HEK293T (cell line): Measurements from ENCODE around the gene GALNT13.

ENCODE experiments used
- CTCF ChIA-PET: fragments of 350-600 bp; formaldehyde crosslinking; extraction: SDS; loops from one replicate; lab custom pipeline; 2021; ENCODE audit warnings: antibody characterized with exemption, inconsistent platforms; lab: Yijun Ruan, JAX
- POLR2A ChIA-PET: fragments of 350-600 bp; formaldehyde crosslinking; extraction: SDS; loops from one replicate; lab custom pipeline; 2020; ENCODE audit warnings: antibody characterized with exemption, inconsistent platforms; lab: Yijun Ruan, JAX
- DNase-seq: peaks from one replicate; pipeline ENCODE4 v3.0.0; 2012; ENCODE audit warnings: mixed read lengths; ENCODE audit errors: extremely low spot score
- ARNT ChIP-seq: fragments of 450-650 bp; IDR thresholded peaks from 2 replicates; pipeline ENCODE4 v1.6.1; 2017; ENCODE audit warnings: mild to moderate bottlenecking
- BHLHE40 ChIP-seq: fragments of 450-650 bp; IDR thresholded peaks from 2 replicates; pipeline ENCODE4 v1.6.1; 2016; ENCODE audit warnings: mild to moderate bottlenecking, moderate library complexity, borderline replicate concordance
- CTBP1 ChIP-seq: fragments of 450-650 bp; IDR thresholded peaks from 2 replicates; pipeline ENCODE4 v1.6.1; 2016; ENCODE audit warnings: borderline replicate concordance
- ELF4 ChIP-seq: fragments of 450-650 bp; IDR thresholded peaks from 2 replicates; pipeline ENCODE4 v1.6.1; 2017; ENCODE audit warnings: antibody characterized with exemption
- FOXA1 ChIP-seq: fragments of 450-650 bp; IDR thresholded peaks from 2 replicates; pipeline ENCODE4 v1.6.1; 2016; ENCODE audit warnings: mild to moderate bottlenecking
- FOXK2 ChIP-seq: fragments of 450-650 bp; IDR thresholded peaks from 2 replicates; pipeline ENCODE4 v1.6.1; 2016; ENCODE audit warnings: mild to moderate bottlenecking
- FOXM1 ChIP-seq: fragments of 450-650 bp; IDR thresholded peaks from 2 replicates; pipeline ENCODE4 v1.6.1; 2017; ENCODE audit warnings: mild to moderate bottlenecking, borderline replicate concordance
- HDGF ChIP-seq: fragments of 450-650 bp; IDR thresholded peaks from 2 replicates; pipeline ENCODE4 v1.6.1; 2017; ENCODE audit warnings: antibody characterized with exemption, borderline replicate concordance
- L3MBTL2 ChIP-seq: fragments of 450-650 bp; conservative IDR thresholded peaks from 2 replicates; pipeline ENCODE4 v1.6.1; 2016; ENCODE audit warnings: mild to moderate bottlenecking
- LEF1 ChIP-seq: fragments of 450-650 bp; IDR thresholded peaks from 2 replicates; pipeline ENCODE4 v1.6.1; 2017; ENCODE audit warnings: mild to moderate bottlenecking, borderline replicate concordance
- NFRKB ChIP-seq: fragments of 450-650 bp; IDR thresholded peaks from 2 replicates; pipeline ENCODE4 v1.6.1; 2016; ENCODE audit warnings: mild to moderate bottlenecking, moderate library complexity
- SP1 ChIP-seq: fragments of 450-650 bp; IDR thresholded peaks from 2 replicates; pipeline ENCODE4 v1.6.1; 2017
- SUZ12 ChIP-seq: fragments of 450-650 bp; IDR thresholded peaks from 2 replicates; pipeline ENCODE4 v1.6.1; 2016; ENCODE audit warnings: mild to moderate bottlenecking
- TARDBP ChIP-seq: fragments of 450-650 bp; IDR thresholded peaks from 2 replicates; pipeline ENCODE4 v1.6.1; 2016
- ZNF384 ChIP-seq: fragments of 450-650 bp; IDR thresholded peaks from 2 replicates; pipeline ENCODE4 v1.6.1; 2016
- TF ChIP-seq, protein P1 (sequence below): fragments of 450-650 bp; IDR thresholded peaks from 2 replicates; pipeline ENCODE4 v1.6.1; 2016

Gene GALNT13

DNA sequence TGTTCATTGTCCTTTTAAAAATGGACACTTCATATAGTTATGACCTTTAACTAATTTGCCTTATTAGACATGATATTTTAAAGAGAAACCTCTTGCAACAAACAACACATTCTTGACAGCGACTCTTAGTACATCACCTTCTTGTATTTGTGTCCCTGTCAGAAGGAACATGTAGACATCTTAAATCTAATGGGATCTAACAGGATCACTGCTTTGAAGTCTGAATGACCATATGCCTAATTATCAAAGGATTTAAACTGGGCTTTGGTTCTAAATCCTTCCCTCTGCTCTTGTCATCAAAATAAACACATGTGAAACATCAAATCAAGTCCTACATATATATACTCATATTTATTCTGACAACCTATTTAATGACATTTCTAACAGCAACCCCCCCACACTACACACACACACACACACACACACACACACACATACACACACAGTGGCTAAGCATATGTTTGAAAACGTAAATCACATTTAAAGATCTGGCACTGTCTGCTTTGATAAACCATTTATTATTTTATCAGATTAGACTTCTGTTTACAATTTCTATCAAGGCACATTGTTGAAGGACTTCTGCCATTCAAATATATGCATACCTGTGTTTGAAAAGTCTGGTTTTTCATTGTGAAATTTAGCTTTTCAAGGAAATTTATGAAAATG lies 4.2 kb downstream of the GALNT13 start:
- POLR2A ChIA-PET, result no interaction called here
- TF ChIP-seq L3MBTL2, result no peak
- TF ChIP-seq, protein P1, sequence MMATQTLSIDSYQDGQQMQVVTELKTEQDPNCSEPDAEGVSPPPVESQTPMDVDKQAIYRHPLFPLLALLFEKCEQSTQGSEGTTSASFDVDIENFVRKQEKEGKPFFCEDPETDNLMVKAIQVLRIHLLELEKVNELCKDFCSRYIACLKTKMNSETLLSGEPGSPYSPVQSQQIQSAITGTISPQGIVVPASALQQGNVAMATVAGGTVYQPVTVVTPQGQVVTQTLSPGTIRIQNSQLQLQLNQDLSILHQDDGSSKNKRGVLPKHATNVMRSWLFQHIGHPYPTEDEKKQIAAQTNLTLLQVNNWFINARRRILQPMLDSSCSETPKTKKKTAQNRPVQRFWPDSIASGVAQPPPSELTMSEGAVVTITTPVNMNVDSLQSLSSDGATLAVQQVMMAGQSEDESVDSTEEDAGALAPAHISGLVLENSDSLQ, result no peak
- TF ChIP-seq CTBP1, result no peak
- no peak for TF ChIP-seq NFRKB
- no peak for TF ChIP-seq SP1
- TF ChIP-seq TARDBP, result no peak
- TF ChIP-seq BHLHE40, result no peak
- no peak for TF ChIP-seq SUZ12
- TF ChIP-seq FOXM1, result no peak
- no peak for TF ChIP-seq FOXA1
- TF ChIP-seq ZNF384, result no peak
- no peak for TF ChIP-seq ELF4
- no peak for TF ChIP-seq LEF1
- no peak for TF ChIP-seq HDGF
- TF ChIP-seq ARNT, result no peak
- no peak for TF ChIP-seq FOXK2
- DNase-seq, result no peak
- CTCF ChIA-PET, result no interaction called here

DNA sequence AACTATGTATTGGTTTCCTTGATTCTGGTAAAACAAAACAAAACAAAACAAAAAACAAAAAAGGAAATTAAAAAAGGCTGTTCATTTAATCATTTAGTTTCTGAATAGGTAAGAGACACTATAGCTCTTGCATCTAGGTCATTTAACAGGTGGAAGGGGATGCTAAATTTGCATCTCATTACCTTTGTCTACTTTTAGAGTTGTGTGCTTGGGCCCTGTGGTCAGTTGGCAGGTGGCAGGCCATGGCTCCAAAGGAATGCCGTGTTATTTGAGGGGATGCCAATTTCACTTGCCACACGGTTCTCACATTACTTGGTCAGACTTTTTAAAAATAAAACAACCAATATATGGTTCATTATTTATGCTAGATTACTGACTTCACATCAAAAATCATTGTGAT lies 9.2 kb downstream of the GALNT13 start:
- TF ChIP-seq NFRKB, result no peak
- no peak for TF ChIP-seq BHLHE40
- no peak for TF ChIP-seq CTBP1
- no peak for TF ChIP-seq L3MBTL2
- no peak for TF ChIP-seq FOXM1
- TF ChIP-seq SUZ12, result no peak
- no peak for TF ChIP-seq HDGF
- TF ChIP-seq, protein P1, result no peak
- TF ChIP-seq ELF4, result no peak
- no peak for TF ChIP-seq TARDBP
- DNase-seq, result no peak
- POLR2A ChIA-PET, result no interaction called here
- CTCF ChIA-PET, result no interaction called here

DNA sequence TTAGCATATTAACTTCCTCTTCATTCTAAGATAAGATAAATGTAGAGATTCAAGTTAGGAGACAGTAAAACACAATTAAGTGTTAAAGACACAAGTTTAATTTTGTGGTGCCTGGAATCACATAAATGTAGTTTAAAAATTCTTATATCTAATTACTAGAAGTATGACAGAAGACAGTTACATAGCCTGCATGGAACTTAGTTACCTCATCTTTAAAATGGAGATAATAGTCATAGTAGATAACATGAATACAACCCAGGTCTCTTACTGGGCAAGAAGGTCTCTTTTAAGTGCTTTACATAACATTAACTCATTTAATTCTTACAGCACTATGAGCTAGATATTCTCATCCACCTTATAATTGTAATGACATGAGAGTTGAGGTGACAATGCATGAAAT lies 15.1 kb downstream of the GALNT13 start:
- CTCF ChIA-PET, result no interaction called here
- TF ChIP-seq FOXA1 (no peak), ARNT (no peak), CTBP1 (no peak), SP1 (no peak), L3MBTL2 (no peak), NFRKB (no peak), FOXM1 (no peak), BHLHE40 (no peak), ZNF384 (no peak), HDGF (no peak), FOXK2 (no peak)
- POLR2A ChIA-PET, result no interaction called here

DNA sequence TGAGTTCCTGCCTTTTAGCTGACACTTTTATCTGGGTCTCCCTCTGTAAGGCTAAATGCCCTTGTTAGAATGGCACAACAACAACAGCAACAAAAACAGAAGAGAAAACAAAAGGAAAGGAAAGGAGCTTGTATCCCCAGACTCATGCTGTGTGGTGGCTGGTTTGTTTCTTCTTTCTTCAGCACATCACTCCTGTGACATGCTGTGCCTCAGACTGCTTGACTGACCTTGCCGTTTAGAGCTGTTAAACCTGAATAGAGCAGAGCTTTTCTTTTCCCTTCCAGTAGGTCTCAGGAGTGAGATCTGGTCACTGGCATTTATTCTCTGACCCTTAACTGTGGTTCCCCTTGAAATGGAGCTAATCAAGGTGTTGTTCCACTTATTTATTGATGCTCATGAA lies 18.9 kb downstream of the GALNT13 start:
- no peak for DNase-seq
- ChIA-PET POLR2A (no interaction called here), CTCF (no interaction called here)
- no peak for TF ChIP-seq TARDBP
- no peak for TF ChIP-seq BHLHE40
- no peak for TF ChIP-seq ELF4
- TF ChIP-seq, protein P1, result no peak
- no peak for TF ChIP-seq NFRKB
- no peak for TF ChIP-seq LEF1
- no peak for TF ChIP-seq HDGF
- no peak for TF ChIP-seq CTBP1
- TF ChIP-seq L3MBTL2, result no peak
- no peak for TF ChIP-seq FOXA1
- no peak for TF ChIP-seq FOXM1
- no peak for TF ChIP-seq ZNF384
- no peak for TF ChIP-seq SUZ12
- no peak for TF ChIP-seq FOXK2
- no peak for TF ChIP-seq ARNT
- TF ChIP-seq SP1, result no peak

More for the DNA sequence above, 15.1 kb downstream of the GALNT13 start:
- DNase-seq, result no peak

DNA sequence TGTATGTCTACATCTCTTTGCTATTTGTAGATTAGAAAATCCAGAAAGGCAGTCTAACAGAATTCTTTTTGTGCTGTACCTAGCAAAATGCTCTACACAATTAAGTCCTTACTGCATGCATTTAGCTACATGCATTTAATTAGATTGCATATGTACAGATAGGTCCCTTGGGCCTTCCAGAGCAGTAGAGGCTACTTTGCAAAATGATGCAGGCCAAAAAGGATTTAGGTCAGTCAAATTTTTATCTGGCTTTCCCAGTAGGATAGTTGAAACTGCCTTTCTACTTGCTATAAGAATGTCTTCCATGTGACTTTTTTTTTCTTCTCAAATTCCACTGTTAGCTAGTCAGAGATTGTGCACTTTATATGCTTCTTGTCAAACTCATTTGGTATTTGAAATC lies 19.3 kb downstream of the GALNT13 start:
- ChIA-PET CTCF (no interaction called here), POLR2A (no interaction called here)
- TF ChIP-seq FOXK2, result no peak
- TF ChIP-seq, protein P1, result no peak
- no peak for TF ChIP-seq FOXA1
- TF ChIP-seq LEF1, result no peak
- no peak for TF ChIP-seq ZNF384
- no peak for TF ChIP-seq FOXM1
- TF ChIP-seq SP1, result no peak
- TF ChIP-seq L3MBTL2, result no peak
- TF ChIP-seq CTBP1, result no peak
- no peak for TF ChIP-seq BHLHE40
- TF ChIP-seq ELF4, result no peak
- no peak for TF ChIP-seq TARDBP
- no peak for TF ChIP-seq SUZ12
- TF ChIP-seq ARNT, result no peak
- TF ChIP-seq NFRKB, result no peak
- no peak for TF ChIP-seq HDGF
- no peak for DNase-seq
